HEK293 (cell line): ENCODE results near the gene CPNE9.

Experiments used
- AEBP2 ChIP-seq: fragments of 450-650 bp; formaldehyde crosslinking; IDR thresholded peaks from 2 replicates; pipeline ENCODE4 v1.5.1; 2016; ENCODE audit warnings: missing biosample characterization, missing genetic modification characterization, borderline replicate concordance
- ATF2 ChIP-seq: fragments of 450-650 bp; formaldehyde crosslinking; IDR thresholded peaks from 2 replicates; pipeline ENCODE4 v1.5.1; 2016; ENCODE audit warnings: missing biosample characterization, missing genetic modification characterization, low read depth
- BCL6B ChIP-seq: fragments of 450-650 bp; formaldehyde crosslinking; IDR thresholded peaks from 2 replicates; pipeline ENCODE4 v1.5.1; 2017; ENCODE audit warnings: missing biosample characterization, missing genetic modification characterization
- FEZF1 ChIP-seq: fragments of 450-650 bp; formaldehyde crosslinking; IDR thresholded peaks from 2 replicates; pipeline ENCODE4 v1.5.1; 2016; ENCODE audit warnings: missing biosample characterization, missing genetic modification characterization
- HIC1 ChIP-seq: fragments of 450-650 bp; formaldehyde crosslinking; IDR thresholded peaks from 2 replicates; pipeline ENCODE4 v1.5.1; 2016; ENCODE audit warnings: missing biosample characterization, missing genetic modification characterization
- KLF1 ChIP-seq: fragments of 450-650 bp; formaldehyde crosslinking; IDR thresholded peaks from 2 replicates; pipeline ENCODE4 v1.5.1; 2016; ENCODE audit warnings: missing biosample characterization, missing genetic modification characterization
- KLF10 ChIP-seq: fragments of 450-650 bp; IDR thresholded peaks from 2 replicates; pipeline ENCODE4 v1.5.1; 2018; ENCODE audit warnings: missing biosample characterization, mild to moderate bottlenecking, missing genetic modification characterization
- KLF17 ChIP-seq: fragments of 450-650 bp; formaldehyde crosslinking; IDR thresholded peaks from 2 replicates; pipeline ENCODE4 v1.5.1; 2016; ENCODE audit warnings: missing biosample characterization, missing genetic modification characterization
- PRDM10 ChIP-seq: fragments of 450-650 bp; formaldehyde crosslinking; IDR thresholded peaks from 2 replicates; pipeline ENCODE4 v1.5.1; 2016; ENCODE audit warnings: missing biosample characterization, missing genetic modification characterization
- RBAK ChIP-seq: fragments of 450-650 bp; formaldehyde crosslinking; IDR thresholded peaks from 2 replicates; pipeline ENCODE4 v1.5.1; 2016; ENCODE audit warnings: missing biosample characterization, missing genetic modification characterization
- ZBTB8A ChIP-seq: fragments of 450-650 bp; formaldehyde crosslinking; IDR thresholded peaks from 2 replicates; pipeline ENCODE4 v1.5.1; 2016; ENCODE audit warnings: missing biosample characterization, missing genetic modification characterization
- ZFHX2 ChIP-seq: fragments of 450-650 bp; formaldehyde crosslinking; conservative IDR thresholded peaks from 2 replicates; pipeline ENCODE4 v1.5.1; 2016; ENCODE audit warnings: missing biosample characterization, missing genetic modification characterization
- ZNF112 ChIP-seq: fragments of 450-650 bp; formaldehyde crosslinking; IDR thresholded peaks from 2 replicates; pipeline ENCODE4 v1.5.0; 2017; ENCODE audit warnings: missing biosample characterization, missing genetic modification characterization
- ZNF114 ChIP-seq: fragments of 450-650 bp; formaldehyde crosslinking; IDR thresholded peaks from 2 replicates; pipeline ENCODE4 v1.5.0; 2017; ENCODE audit warnings: missing biosample characterization, missing genetic modification characterization
- ZNF132 ChIP-seq: fragments of 450-650 bp; formaldehyde crosslinking; IDR thresholded peaks from 2 replicates; pipeline ENCODE4 v1.5.1; 2017; ENCODE audit warnings: missing biosample characterization, missing genetic modification characterization, borderline replicate concordance
- ZNF16 ChIP-seq: fragments of 450-650 bp; formaldehyde crosslinking; IDR thresholded peaks from 2 replicates; pipeline ENCODE4 v1.5.1; 2016; ENCODE audit warnings: low read depth, missing biosample characterization, missing genetic modification characterization
- ZNF174 ChIP-seq: fragments of 450-650 bp; formaldehyde crosslinking; IDR thresholded peaks from 2 replicates; pipeline ENCODE4 v1.5.0; 2017; ENCODE audit warnings: missing biosample characterization, mild to moderate bottlenecking, missing genetic modification characterization
- ZNF175 ChIP-seq: fragments of 450-650 bp; formaldehyde crosslinking; IDR thresholded peaks from 2 replicates; pipeline ENCODE4 v1.5.1; 2016; ENCODE audit warnings: missing biosample characterization, missing genetic modification characterization
- ZNF239 ChIP-seq: fragments of 450-650 bp; formaldehyde crosslinking; IDR thresholded peaks from 2 replicates; pipeline ENCODE4 v1.5.1; 2016; ENCODE audit warnings: missing biosample characterization, missing genetic modification characterization
- ZNF341 ChIP-seq: fragments of 450-650 bp; formaldehyde crosslinking; IDR thresholded peaks from 2 replicates; pipeline ENCODE4; 2016; ENCODE audit warnings: low read depth, missing biosample characterization, missing genetic modification characterization
- ZNF398 ChIP-seq: fragments of 450-650 bp; formaldehyde crosslinking; IDR thresholded peaks from 2 replicates; pipeline ENCODE4 v1.5.1; 2017; ENCODE audit warnings: missing biosample characterization, missing genetic modification characterization
- ZNF530 ChIP-seq: fragments of 450-650 bp; formaldehyde crosslinking; IDR thresholded peaks from 2 replicates; pipeline ENCODE4 v1.5.1; 2016; ENCODE audit warnings: low read depth, missing biosample characterization, missing genetic modification characterization
- ZNF549 ChIP-seq: fragments of 450-650 bp; IDR thresholded peaks from 2 replicates; pipeline ENCODE4 v1.5.1; 2018; ENCODE audit warnings: missing biosample characterization, missing genetic modification characterization, mild to moderate bottlenecking, inconsistent platforms, moderate library complexity
- ZNF580 ChIP-seq: fragments of 450-650 bp; formaldehyde crosslinking; IDR thresholded peaks from 2 replicates; pipeline ENCODE4 v1.5.1; 2016; ENCODE audit warnings: missing biosample characterization, missing genetic modification characterization
- ZNF610 ChIP-seq: fragments of 450-650 bp; formaldehyde crosslinking; IDR thresholded peaks from 2 replicates; pipeline ENCODE4 v1.5.1; 2016; ENCODE audit warnings: missing biosample characterization, missing genetic modification characterization, borderline replicate concordance
- ZNF791 ChIP-seq: fragments of 450-650 bp; formaldehyde crosslinking; IDR thresholded peaks from 2 replicates; pipeline ENCODE4 v1.5.1; 2016; ENCODE audit warnings: missing biosample characterization, missing genetic modification characterization
- ZNF792 ChIP-seq: fragments of 450-650 bp; formaldehyde crosslinking; IDR thresholded peaks from 2 replicates; pipeline ENCODE4 v1.5.1; 2016; ENCODE audit warnings: missing biosample characterization, missing genetic modification characterization

CPNE9 gene

GRCh38 chr3:9727041-9727595 is 23.5 kb downstream of the CPNE9 start (continued):
- TF ChIP-seq ATF2 (tag by site-specific recombination) (no peak), ZNF112 (tag by site-specific recombination) (no peak), ZNF398 (tag by site-specific recombination) (no peak), ZNF549 (no peak), ZNF174 (tag by site-specific recombination) (no peak), ZNF132 (tag by site-specific recombination) (no peak), FEZF1 (tag by site-specific recombination) (peak; percentile 42; the same call in 1 of the 2 replicates), ZNF792 (tag by site-specific recombination) (no peak), PRDM10 (tag by site-specific recombination) (peak; percentile 66), ZNF16 (no peak), ZNF791 (tag by site-specific recombination) (no peak), ZNF175 (no peak), RBAK (tag by site-specific recombination) (no peak), AEBP2 (tag by site-specific recombination) (no peak), ZNF341 (tag by site-specific recombination) (no peak), ZBTB8A (tag by site-specific recombination) (no peak), ZNF114 (no peak), HIC1 (tag by site-specific recombination) (no peak), ZNF530 (no peak), ZNF580 (tag by site-specific recombination) (0 out of 2 replicates have a peak, but pooled peaks have one; percentile 62), ZFHX2 (no peak), KLF10 (tag by site-specific recombination) (peak; percentile 88), ZNF610 (tag by site-specific recombination) (no peak), BCL6B (tag by site-specific recombination) (no peak), ZNF239 (tag by site-specific recombination) (no peak), KLF17 (tag by site-specific recombination) (no peak), KLF1 (tag by site-specific recombination) (peak; percentile 61)
